Glomerular visceral epithelial cell (primary cell): ENCODE measurements around the gene OR2K2.
"Not testable (repeated sequence)": the region's sequence is repeated elsewhere in the genome, so short reads cannot be mapped to it uniquely, and the experiment has no call there.

Experiments
- DNase-seq: peaks from one replicate; pipeline ENCODE4 v3.0.0-alpha.2; 2016; ENCODE audit errors: extremely low spot score

Gene OR2K2

GRCh38 chr9:111298111-111298510 lies 31.9 kb downstream of the OR2K2 start:
- DNase-seq, result no peak

DNA sequence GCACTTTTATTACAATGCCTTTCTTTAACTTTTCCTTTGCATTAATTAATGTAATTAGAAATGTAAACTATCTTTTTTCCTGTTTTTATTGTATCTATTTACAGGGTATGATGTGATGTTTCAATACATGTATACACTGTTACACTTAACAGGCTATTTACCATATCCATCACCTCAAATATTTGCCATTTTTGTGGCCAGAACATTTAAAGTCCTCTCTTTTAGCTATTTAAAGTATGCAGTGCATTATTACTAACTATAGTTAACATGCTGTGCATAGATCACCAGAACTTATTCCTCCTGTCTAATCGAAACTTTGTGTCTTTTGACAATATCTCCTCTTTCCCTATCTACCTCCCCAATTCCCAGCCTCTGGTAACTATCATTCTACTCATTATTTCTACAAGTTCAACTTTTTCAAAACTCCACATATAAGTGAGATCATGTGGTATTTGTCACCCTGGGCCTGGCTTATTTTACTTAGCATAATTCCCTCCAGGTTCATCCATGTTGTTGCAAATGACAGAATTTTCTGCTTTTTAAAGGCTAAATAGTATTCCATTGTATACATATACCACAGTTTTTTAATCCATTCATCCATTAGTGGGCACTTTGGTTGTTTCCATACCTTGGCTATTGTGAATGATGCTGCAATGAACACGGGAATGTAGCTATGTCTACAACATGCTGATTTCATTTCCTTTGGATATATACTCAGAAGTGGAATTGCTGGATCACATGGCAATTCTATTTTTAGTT lies 32.8 kb downstream of the OR2K2 start:
- no peak for DNase-seq

DNA sequence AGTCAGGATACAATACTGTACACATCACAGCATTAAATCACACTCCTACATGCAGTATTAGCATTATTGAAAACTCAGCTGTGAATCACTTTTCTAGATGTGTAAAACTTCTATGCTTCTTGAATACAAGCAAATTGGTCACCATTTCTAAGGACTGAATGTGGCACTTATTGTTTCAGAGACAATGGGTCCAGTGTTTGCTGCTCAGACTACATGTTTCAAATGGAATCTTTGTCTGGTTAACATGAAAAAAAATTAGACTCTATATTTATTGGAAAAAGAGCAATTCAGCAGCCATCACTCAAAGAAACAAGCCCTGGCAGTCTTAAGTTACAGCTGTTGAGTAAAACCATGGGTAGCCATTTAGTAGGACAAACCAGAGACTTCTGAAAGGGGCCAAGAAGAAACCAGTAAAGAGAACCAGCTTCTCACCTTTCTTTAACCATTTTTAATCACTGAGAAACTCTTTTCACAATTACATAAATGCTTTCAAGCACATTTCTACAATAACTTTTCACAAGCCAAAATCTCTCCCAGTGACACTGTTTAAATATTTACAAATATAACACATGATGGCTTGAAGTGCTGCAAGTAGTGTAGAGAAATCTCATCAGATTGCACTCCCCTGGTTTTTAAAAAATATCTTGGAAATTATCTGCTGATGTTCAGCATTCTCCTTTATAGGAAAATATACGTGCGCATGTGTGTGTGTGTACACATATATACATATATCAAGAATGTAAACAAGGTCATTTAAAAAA lies 35.2 kb downstream of the OR2K2 start:
- DNase-seq, result no peak

- DNase-seq, result peak; percentile 63
Observed at GRCh38 chr9:111287127-111287526, 42.9 kb downstream of the OR2K2 start.

- no peak for DNase-seq
Observed at GRCh38 chr9:111284703-111285102, 45.3 kb downstream of the OR2K2 start.

- DNase-seq, result no peak
Observed at GRCh38 chr9:111282845-111283244, 47.2 kb downstream of the OR2K2 start.

DNA sequence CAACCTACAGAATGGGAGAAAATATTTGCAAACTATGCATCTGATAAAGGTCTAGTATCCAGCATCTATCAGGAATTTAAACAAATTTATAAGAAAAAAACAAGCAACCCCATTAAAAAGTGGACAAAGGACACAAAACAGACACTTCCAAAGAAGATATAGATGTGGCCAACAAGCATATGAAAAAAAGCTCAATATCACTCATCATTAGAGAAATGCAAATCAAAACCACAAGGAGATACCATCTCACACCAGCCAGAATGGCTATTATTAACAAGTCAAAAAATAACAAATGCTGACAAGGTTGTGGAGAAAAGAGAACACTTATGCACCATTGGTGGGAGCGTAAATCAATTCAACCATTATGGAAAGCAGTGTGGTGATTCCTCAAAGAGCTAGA lies 49.2 kb downstream of the OR2K2 start:
- DNase-seq, result not testable (repeated sequence)
